H1 (cell line): Measurements from ENCODE around the gene MCC.

Experiments used
- ASH2L ChIP-seq: fragments of 200-600, 300-600 bp; sonication (generic); IDR thresholded peaks from one replicate; pipeline ENCODE4 v1.7.1; 2017; ENCODE audit warnings: low read length
- BCL11A ChIP-seq, 2 experiments: IDR thresholded peaks; one replicate each; pipeline ENCODE4 v1.6.1; 2011; ENCODE audit warnings: low read depth in 2 of 2, low read length in 2 of 2, mild to moderate bottlenecking in 2 of 2
- CEBPB ChIP-seq: IDR thresholded peaks from 2 replicates; pipeline ENCODE4 v1.6.1; 2012; ENCODE audit warnings: low read depth, low read length
- CHD2 ChIP-seq: IDR thresholded peaks from 2 replicates; pipeline ENCODE4 v1.6.1; 2012; ENCODE audit warnings: low read length, improper control_type of control experiment
- EZH2 ChIP-seq: fragments of 200-600 bp; sonication (generic); IDR thresholded peaks from 2 replicates; pipeline ENCODE4 v1.7.1; 2012; ENCODE audit warnings: low read depth, mild to moderate bottlenecking, moderate library complexity, low read length, inconsistent platforms; ENCODE audit not compliant: severe bottlenecking
- KDM4A ChIP-seq: IDR thresholded peaks from one replicate; pipeline ENCODE4 v1.7.1; 2012; ENCODE audit warnings: low read depth, mild to moderate bottlenecking, moderate library complexity, low read length, inconsistent platforms; ENCODE audit not compliant: severe bottlenecking
- POLR2A ChIP-seq, 2 experiments: IDR thresholded peaks; 1 replicate in 1 of 2; 2 replicates in 1 of 2; pipeline ENCODE4 v1.6.1; 2011; ENCODE audit warnings: low read depth in 2 of 2, low read length in 2 of 2, mild to moderate bottlenecking in 2 of 2; ENCODE audit errors: control extremely low read depth in 1 of 2
- POLR2AphosphoS5 ChIP-seq: IDR thresholded peaks from 2 replicates; pipeline ENCODE4 v1.6.1; 2011; ENCODE audit warnings: low read depth, low read length
- SIN3A ChIP-seq, 2 experiments: IDR thresholded peaks in 1 of 2; conservative IDR thresholded peaks in 1 of 2; 2 replicates each; pipeline ENCODE4 v1.6.1; 2011 to 2012; ENCODE audit warnings: low read length in 2 of 2, improper control_type of control experiment in 1 of 2, low read depth in 1 of 2, mild to moderate bottlenecking in 1 of 2
- SRF ChIP-seq: IDR thresholded peaks from 2 replicates; pipeline ENCODE4 v1.6.1; 2011; ENCODE audit warnings: mild to moderate bottlenecking, low read depth, low read length, moderate library complexity
- TF ChIP-seq, protein P1 (sequence below), 3 experiments: IDR thresholded peaks; 1 replicate in 2 of 3; 2 replicates in 1 of 3; pipeline versions ENCODE4 v1.5.1 to v1.6.1; 2011; ENCODE audit warnings: low read length in 3 of 3, mild to moderate bottlenecking in 3 of 3, inconsistent platforms in 2 of 3, low read depth in 1 of 3, moderate library complexity in 1 of 3; ENCODE audit not compliant: insufficient read depth in 1 of 3; ENCODE audit errors: control extremely low read depth in 1 of 3
- TF ChIP-seq, protein P2 (sequence below): IDR thresholded peaks from 2 replicates; pipeline ENCODE4 v1.6.1; 2012; ENCODE audit warnings: inconsistent platforms
- TF ChIP-seq, protein P3 (sequence below): IDR thresholded peaks from 2 replicates; pipeline ENCODE4 v1.6.1; 2011; ENCODE audit warnings: low read depth, mild to moderate bottlenecking, low read length; ENCODE audit not compliant: insufficient read depth

DNA sequence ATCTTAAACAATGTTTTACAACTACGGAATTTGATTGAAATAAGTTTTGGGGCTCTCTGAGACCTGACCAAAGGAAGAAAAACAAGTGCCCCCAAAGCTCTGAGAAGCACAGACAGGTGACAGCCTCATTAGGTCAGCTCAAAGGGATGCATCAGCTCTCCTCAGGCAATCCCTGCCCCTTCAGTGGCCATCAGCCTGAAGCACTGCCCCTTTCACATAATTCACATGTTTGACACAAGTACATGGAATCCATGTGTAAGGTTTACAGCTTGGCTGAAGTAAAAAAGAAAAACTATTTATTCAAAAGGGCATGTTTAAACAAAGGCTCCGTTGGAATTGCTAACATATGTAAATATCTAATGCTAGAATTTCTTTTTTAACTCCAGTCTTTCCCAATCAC, 109.7 kb downstream of the MCC start:
- TF ChIP-seq, protein P1, sequence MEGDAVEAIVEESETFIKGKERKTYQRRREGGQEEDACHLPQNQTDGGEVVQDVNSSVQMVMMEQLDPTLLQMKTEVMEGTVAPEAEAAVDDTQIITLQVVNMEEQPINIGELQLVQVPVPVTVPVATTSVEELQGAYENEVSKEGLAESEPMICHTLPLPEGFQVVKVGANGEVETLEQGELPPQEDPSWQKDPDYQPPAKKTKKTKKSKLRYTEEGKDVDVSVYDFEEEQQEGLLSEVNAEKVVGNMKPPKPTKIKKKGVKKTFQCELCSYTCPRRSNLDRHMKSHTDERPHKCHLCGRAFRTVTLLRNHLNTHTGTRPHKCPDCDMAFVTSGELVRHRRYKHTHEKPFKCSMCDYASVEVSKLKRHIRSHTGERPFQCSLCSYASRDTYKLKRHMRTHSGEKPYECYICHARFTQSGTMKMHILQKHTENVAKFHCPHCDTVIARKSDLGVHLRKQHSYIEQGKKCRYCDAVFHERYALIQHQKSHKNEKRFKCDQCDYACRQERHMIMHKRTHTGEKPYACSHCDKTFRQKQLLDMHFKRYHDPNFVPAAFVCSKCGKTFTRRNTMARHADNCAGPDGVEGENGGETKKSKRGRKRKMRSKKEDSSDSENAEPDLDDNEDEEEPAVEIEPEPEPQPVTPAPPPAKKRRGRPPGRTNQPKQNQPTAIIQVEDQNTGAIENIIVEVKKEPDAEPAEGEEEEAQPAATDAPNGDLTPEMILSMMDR (IDR thresholded peaks at IDR 0.05; ENCODE audit: control extremely low read depth in 1 of 3, insufficient read depth in 1 of 3, low read depth in 1 of 3, low read length in 3 of 3), result no peak
- TF ChIP-seq, protein P2, sequence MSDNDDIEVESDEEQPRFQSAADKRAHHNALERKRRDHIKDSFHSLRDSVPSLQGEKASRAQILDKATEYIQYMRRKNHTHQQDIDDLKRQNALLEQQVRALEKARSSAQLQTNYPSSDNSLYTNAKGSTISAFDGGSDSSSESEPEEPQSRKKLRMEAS, result no peak
- TF ChIP-seq POLR2A (IDR thresholded peaks at IDR 0.05; ENCODE audit: control extremely low read depth in 1 of 2, low read depth in 2 of 2, low read length in 2 of 2), result no peak
- TF ChIP-seq POLR2AphosphoS5, result no peak
- TF ChIP-seq EZH2, result no peak
- TF ChIP-seq KDM4A, result no peak
- TF ChIP-seq ASH2L, result no peak
- TF ChIP-seq, protein P3, sequence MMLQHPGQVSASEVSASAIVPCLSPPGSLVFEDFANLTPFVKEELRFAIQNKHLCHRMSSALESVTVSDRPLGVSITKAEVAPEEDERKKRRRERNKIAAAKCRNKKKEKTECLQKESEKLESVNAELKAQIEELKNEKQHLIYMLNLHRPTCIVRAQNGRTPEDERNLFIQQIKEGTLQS, result no peak
- TF ChIP-seq BCL11A (IDR thresholded peaks at IDR 0.05; ENCODE audit: low read depth in 2 of 2, low read length in 2 of 2), result no peak
- no peak for TF ChIP-seq CHD2
- TF ChIP-seq CEBPB, result no peak
- no peak for TF ChIP-seq SRF
- no peak for TF ChIP-seq SIN3A (conservative IDR thresholded peaks at IDR 0.05 in 1 of 2, IDR thresholded peaks at IDR 0.05 in 1 of 2; ENCODE audit: low read depth in 1 of 2, low read length in 2 of 2)
